ENCODE results near the gene RAB25.

- TF ChIP-seq CTCF (IDR thresholded peaks at IDR 0.05; ENCODE audit: low read depth, low read length, missing input control) (no peak), NR2F2 (IDR thresholded peaks at IDR 0.05) (no peak), EGR1 (IDR thresholded peaks at IDR 0.05; ENCODE audit: low read depth in 2 of 2) (no peak)
Observed at GRCh38 chr1:156090138-156090839, 29.3 kb downstream of the RAB25 start.
